Retinal pigment epithelial cell (primary cell): ENCODE results near the gene SLC51B.

Experiments
- DNase-seq: peaks from one replicate; pipeline ENCODE4 v3.0.0-alpha.2; 2010; ENCODE audit warnings: low read depth
- H3K4me3 ChIP-seq: 2 replicates; pipeline ENCODE4 v1.5.1; 2011; ENCODE audit warnings: mild to moderate bottlenecking, low read length, control low read depth, moderate library complexity
- TF ChIP-seq, protein P1 (sequence below): conservative IDR thresholded peaks from 2 replicates; pipeline ENCODE4 v1.5.1; 2011; ENCODE audit warnings: low read depth, low read length, control low read depth, inconsistent platforms

The SLC51B gene

DNA sequence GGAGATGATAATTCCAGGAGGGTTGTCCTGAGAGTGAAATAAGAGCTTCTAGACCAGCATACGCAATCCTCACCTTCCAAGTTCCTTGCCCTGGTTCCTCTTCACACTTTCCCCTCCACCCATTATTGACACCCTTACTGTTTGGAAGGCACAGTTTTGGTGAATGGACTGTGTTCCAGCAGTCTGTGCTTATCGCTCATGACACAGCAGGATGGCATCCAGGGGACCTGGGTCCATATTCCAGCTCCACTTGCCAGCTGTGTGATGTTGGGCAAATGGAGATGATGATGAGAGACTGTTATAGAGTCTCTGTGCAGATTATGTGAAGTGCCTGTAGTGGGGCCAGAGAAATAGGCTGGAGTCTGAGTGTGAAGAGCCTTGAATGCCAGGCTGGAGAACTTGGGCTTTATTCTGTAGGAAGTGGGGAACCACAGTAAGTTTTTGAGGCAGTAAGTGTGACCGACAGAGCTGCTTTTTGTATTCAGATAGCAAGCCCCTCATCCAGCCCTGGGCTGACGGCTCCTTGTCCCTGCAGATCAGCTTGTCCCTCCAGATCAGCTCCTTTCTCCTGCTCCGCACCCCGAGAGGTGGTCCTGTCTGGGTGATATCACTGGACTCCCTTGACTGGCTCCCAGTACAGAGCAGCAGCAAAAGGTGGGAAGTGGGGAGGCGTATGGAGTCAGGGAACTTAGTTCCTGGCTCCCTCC, 39.5 kb downstream of the SLC51B start:
- H3K4me3 ChIP-seq, result no peak overlapping the region
- no peak for DNase-seq
- TF ChIP-seq, protein P1, sequence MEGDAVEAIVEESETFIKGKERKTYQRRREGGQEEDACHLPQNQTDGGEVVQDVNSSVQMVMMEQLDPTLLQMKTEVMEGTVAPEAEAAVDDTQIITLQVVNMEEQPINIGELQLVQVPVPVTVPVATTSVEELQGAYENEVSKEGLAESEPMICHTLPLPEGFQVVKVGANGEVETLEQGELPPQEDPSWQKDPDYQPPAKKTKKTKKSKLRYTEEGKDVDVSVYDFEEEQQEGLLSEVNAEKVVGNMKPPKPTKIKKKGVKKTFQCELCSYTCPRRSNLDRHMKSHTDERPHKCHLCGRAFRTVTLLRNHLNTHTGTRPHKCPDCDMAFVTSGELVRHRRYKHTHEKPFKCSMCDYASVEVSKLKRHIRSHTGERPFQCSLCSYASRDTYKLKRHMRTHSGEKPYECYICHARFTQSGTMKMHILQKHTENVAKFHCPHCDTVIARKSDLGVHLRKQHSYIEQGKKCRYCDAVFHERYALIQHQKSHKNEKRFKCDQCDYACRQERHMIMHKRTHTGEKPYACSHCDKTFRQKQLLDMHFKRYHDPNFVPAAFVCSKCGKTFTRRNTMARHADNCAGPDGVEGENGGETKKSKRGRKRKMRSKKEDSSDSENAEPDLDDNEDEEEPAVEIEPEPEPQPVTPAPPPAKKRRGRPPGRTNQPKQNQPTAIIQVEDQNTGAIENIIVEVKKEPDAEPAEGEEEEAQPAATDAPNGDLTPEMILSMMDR, result no peak

DNA sequence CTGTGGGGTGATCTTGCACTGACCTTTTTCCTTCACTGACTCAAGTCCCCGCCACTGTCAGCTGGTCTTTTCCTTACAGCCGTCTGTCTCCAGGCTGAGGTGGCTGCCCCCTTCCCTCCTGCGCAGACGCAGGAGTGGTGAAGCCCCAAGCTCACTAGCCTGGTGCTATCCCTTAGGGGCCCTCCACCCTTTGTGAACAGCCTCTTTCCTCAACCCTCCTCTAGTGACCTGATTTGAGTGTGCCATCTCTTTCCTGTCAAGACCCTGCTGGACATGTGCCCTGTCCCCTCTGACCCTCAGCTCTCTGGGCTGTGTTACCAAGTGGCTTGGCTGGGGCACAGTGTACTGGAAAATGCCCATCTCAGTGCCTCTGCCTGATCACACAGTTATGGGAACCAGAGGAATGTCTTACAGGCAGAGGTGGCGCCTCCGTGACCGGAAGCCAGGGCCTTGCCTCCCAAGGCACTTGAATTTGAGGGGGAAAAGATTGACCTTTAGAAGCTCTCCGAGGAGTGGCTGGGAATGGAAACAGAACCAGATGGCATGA, 40.1 kb downstream of the SLC51B start:
- no peak for DNase-seq
- TF ChIP-seq, protein P1, result no peak
- no peak overlapping the region for H3K4me3 ChIP-seq

DNA sequence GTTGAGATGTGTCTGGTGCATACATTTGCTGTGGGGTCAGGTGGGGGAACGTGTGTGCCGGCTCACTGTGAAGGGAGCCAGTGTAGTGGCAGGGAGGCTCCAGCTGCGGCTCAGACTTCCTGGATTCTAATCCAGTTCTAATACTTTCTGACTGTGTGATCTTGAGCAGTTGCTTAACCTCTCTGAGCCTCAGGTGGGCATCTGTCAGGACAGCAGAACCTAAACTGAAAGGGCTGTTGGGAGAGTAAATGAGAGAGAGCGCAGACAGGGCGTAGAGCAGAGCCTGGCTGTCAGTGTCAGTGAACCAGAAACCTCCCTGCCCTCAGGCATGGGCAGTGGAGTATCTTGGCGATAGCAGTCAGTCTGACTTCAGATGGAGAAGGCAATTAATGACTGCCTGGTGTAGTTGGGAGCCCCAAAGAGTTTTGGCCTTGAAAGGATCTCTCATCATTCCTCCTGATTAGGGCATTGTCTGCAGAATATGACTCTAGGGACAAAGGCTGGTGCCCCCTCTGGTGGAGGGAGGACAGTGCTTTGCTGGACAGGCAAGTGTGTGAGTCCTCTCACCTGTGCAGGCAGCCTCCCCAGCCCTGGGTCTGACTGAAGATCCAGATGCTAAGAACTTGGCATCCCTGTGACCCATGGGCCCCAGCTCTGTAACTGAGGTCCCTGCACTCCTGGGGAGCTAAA, 40.9 kb downstream of the SLC51B start:
- no peak overlapping the region for H3K4me3 ChIP-seq
- TF ChIP-seq, protein P1, result peak; percentile 65
- no peak for DNase-seq

DNA sequence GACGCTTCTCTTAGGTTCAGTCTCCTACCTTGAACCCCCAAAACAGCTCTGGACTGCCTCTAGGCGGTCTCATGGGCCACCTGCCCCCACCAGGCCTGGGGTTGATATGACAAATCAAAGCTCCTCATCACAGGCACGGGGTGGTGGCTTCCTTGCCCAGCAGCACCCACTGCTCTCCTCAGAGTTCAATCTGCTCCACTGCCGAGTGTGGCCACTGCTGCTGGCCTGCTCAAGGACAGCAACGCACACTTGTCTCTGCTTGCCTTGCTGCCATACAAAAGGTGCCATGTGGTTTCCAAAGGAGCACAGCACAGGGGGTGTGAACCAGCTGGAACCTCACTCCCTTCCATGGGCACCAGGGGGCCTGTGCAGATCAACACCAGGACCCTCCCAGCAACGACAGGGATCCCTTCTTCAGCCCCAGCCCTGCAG, 41.5 kb downstream of the SLC51B start:
- TF ChIP-seq, protein P1, result peak; percentile 50
- DNase-seq, result no peak
- H3K4me3 ChIP-seq, result no peak overlapping the region

DNA sequence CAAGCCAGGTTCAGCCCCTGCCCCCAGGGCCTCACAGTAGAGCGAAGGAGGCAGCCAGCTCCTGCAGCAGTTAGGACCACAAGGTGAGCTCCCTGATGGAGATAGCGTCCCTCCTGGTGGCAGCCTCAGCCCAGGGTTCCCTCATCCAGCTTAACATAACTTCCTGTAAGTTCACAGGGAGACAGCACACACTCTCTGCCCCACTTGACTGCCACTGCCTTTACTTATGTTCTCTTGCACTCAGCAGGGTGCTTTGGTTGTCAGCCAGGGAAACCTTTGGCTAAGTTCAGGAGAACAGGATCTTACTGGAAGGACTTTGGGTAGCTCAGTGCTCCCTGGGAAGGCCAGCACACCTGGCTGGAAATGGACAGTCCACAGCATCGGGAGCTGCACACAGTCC, 42.2 kb downstream of the SLC51B start:
- TF ChIP-seq, protein P1, result no peak
- H3K4me3 ChIP-seq, result no peak overlapping the region
- DNase-seq, result no peak

DNA sequence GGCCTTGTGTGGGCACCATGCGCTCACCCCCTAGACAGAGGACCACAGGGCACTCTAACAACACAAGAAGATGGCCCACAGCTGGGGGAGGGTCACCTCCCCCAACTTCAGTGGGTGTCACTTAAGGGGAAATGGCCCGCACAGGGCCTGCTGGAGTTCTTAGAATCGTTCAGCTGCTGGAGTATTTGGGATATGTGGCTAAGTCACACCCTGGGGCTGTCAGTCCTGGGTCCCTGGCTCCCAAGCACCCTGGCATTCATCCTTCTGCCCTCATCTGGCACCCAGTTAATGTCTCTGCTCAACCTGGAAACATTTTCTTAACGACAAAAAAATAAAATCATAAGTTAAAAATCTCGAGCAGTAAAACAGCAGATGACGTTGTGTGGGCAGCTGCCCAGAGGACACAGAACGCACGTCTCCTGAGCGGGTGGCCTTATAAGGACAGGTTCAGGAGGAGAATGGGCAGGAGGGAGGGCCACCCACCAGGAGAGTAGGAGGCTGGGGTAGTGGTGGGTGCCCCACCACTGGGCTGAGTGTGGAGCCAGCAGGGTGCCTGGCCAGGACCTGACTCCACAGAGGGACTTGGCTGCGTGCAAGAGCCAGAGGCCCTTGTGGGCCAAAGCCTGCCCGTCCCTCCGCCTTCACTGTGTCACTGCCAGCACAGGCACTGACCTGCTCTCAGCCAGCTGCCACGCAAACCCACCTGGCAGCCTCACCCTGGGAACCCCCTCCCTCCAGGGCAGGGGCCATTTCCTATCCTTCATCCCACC, 42.9 kb downstream of the SLC51B start:
- TF ChIP-seq, protein P1, result no peak
- H3K4me3 ChIP-seq, result no peak overlapping the region
- DNase-seq, result no peak
